GM04504 (cell line): Measurements from ENCODE around the gene UPF1.
"Not testable (repeated sequence)": the region's sequence is repeated elsewhere in the genome, so short reads cannot be mapped to it uniquely, and the experiment has no call there.

Experiments used
- DNase-seq: peaks from one replicate; pipeline ENCODE4 v3.0.0-alpha.2; 2012; ENCODE audit warnings: low read depth

Gene UPF1

DNA sequence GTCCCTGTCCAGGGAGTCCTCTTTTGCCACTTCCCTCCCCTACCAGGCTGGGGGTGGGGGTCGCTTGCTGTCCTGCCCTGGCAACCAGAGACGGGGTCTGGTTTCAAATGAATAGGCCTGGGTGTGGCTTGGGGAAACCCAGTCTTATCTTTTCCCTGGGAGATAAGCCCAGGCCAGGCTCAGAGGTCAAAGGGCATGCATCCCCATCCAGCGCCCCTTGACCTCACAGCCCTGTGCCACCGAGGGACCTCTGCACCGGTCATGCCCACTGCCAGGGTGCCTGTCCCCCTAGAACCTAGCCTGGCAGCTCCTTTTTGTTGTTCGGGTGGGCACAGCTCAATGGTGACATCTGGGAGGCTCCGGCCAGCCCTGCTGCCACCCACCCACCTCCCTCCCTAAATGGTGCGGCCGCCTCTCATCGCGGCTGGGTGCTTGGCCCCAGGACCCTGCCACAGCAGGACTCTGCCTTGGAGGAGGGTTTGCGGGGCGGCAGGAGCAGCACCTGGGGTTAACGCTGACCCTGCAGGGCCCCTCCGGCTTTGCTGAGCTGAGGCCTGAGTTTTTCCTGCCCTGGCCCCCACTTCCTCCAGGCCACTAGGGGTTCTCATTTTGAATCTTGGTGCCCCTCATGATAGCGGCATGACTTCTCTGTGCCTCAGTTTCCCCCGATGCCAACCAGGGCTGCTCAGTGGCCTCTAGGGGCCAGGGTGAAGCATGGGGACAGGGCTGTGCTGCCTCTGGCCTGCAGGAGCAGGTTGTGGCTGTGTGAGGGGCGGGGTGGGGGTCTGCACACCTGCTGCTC, 67.0 kb downstream of the UPF1 start:
- DNase-seq: no peak

DNA sequence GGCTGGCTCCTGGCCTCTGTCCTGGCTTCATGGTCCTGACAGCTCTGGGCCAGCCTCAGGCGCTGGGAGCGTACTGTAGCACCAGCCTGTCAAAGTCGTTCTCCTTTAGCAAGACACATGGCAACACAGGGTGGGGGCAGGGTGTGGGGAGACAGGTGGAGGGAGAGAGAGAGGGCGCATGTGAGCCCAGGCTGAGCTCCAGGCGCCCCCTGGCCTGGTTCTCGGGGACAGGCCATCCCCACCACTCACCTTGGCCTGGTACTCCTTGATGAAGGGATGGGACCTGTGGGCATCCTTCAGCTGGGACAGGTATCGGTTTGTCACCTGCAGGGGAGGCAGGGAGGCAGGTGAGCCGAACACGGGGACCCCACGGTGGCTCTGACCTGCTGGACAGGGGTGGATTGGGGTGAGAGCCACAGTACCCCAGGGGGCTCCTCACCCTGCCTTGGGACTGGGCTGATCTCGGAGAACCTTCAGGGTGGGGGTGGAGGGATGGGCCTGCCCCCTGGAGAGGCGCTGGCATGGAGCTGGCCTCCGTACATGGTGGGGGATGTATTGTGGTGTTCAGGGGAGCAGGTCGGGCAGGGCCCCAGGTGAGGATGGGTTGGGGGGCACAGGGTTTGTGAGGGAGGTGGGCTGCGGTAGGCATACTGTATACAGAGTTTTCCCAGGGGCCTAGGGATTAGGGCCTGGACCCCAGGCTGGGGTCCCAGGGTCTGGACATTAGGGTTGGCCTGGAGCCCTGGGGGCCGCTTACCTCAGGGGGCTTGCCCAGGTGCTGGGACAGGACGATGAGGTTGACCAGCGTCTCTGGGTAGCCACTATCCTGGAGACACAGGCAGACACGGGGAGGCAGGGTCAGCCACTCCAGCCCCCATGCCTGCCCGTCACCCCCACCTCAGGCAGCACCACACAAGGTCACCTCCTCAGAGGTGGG, 68.1 kb downstream of the UPF1 start:
- no peak for DNase-seq

DNA sequence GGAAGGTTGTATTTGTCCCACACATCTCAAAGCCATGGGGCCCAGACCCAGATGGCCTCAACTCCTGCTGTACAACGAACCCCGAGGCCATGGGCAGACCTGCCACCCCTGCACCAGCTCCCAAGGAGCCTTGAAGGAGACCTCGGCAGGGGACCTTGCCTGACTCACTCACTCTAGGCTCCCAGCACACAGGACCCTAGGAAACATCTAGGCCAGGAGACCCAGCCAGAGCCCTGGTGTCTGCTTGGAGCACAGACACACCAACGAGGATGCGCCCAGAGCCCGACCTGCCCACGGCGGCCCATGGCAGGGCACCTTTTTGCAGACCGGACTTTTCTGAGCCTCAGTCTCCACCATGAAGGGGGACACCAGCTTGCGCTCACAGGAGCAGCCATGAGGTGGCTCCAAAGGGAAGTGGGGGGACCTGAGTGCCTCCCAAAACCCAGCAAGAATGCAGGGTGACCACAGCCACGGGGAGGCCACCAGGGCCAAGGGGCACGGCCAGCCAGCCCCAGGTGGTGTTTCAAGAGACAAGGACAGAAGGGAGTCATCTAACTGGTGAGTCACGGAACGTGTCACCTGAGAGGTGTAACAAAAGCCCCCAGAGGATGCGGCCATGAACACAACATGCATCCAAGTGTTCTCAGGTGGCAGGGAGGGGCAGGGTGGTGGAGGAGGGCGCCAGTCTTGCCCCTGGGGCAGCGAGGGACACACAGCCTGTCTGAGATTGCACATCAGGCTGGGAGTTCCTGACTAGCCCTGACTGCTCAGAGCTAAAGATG, 69.1 kb downstream of the UPF1 start:
- DNase-seq: no peak

DNA sequence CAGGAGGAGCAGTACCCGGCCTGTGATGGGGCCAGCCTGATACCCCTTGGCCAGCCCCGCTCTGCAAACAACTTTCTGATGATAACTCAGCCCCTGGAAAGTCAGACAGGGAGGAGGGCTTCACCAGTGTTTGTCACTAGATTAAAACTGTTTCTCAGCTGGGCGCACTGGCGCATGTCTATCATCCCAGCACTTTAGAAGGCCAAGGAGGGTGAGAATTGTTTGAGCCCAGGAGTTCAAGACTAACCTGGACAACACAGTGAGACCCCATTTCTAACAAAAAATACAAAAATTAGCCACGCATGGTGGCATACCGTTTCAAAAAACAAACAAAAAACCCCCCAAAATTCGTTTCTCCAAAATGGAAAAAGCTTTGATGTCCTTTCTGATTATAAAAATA, 69.7 kb downstream of the UPF1 start:
- no peak for DNase-seq

DNA sequence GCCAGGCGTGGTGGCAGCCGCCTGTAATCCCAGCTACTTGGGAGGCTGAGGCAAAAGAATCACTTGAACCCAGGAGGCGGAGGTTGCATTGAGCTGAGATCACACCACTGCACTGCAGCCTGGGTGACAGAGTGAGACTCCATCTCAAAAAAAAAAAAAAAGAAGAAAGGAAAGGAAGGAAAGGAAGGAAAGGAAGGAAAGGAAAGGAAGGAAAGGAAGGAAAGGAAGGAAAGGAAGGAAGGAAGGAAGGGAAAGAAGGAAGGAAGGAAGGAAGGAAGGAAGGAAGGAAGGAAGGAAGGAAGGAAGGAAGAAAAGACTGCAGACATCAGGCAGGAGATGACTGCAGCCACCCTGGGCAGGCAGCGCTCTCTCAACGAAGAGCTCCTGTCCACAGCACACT, 70.8 kb downstream of the UPF1 start:
- DNase-seq: not testable (repeated sequence)

DNA sequence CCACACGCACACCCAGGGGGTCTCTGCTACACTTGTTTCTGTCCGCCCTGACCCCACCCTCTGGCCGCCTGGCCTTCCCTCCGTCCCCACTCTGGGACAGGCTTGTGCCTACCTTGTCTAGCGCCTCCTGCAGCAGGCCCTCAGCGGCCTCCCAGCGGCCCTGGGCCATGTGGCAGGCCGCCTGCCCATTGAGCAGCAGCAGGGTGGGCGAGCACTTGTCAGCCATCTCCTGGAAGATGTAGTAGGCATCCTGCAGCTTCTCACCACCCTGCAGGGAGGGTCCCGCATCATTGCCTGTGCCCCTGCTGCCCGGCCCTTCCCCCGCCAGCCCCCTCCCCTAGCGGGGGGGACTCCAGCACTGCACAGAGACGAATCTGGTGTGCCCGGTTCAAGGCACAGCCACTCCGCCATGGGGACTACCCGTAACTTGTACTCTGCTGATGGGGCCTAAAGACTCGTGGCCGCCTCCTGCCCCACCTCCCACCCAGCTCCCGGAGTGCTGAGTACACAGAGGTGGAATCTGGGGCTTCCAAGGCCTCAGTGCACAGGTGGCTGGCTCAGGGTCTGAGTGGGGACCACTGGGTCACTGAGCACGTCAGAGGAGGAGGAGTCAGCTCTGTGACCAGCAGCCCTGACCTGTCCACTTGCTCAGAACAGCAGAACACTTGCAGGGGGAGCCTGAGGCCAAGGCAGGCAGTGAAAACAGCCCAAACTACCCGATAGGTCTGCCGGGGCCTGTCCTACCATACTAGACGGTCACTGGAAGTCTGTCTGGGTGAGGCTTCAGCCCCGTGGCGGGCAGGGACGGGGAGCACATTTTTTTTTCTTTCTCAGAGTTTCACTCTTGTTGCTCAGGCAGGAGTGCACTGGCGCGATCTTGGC, 71.6 kb downstream of the UPF1 start:
- no peak for DNase-seq

DNA sequence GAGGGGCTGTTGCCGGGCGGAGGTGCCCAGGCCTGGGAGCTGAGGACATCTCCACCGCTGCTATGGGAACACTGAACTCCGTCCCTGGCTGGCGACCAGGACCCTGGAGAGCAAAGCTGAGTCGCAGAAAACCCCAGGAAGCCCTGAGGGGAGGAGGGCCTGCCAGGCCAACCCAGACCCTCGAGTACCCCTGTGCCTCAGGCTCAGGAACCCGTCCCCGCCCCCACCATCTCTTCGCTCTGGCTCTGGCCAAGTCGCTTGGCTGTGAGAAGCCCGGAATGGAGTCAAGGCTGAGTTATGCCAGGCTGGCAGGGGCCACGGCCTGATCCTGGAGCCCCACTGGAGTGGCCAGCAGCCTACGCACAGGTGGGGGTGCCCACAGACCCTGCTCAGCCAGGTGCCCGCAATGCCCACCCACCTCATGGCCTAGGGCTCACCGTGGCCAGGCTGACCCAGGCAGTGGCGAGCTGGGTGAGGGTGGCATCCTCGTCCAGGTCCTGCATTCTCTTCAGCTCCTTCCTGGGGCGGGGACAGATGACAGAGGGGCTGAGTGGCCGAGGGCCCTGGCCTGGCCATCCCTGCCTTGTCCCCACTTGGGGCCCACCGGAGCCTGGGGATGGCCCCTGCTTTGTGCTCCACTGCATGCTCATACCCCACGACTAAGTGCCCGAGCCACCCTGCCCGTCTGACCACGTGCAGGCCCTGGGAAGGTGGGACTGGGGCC, 72.7 kb downstream of the UPF1 start:
- no peak for DNase-seq

DNA sequence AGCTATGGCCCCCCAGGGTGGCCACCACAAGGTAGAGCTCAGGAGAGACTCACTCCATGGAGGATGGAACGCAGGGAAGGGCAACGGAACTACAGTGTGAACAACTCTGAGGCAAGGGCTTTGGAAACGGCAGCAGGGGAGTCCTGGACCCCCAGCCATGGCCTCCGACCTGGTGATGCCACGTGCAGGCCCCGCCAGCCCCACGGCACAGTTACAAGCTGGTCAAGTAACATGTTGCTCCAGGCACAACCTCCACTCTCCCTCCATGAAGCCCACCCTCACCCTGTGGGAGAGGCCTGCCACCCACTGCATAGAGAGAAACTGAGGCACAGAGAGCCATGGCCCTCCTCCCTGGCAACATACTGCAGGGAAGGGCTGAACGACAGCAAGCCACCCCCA, 73.3 kb downstream of the UPF1 start:
- no peak for DNase-seq

DNA sequence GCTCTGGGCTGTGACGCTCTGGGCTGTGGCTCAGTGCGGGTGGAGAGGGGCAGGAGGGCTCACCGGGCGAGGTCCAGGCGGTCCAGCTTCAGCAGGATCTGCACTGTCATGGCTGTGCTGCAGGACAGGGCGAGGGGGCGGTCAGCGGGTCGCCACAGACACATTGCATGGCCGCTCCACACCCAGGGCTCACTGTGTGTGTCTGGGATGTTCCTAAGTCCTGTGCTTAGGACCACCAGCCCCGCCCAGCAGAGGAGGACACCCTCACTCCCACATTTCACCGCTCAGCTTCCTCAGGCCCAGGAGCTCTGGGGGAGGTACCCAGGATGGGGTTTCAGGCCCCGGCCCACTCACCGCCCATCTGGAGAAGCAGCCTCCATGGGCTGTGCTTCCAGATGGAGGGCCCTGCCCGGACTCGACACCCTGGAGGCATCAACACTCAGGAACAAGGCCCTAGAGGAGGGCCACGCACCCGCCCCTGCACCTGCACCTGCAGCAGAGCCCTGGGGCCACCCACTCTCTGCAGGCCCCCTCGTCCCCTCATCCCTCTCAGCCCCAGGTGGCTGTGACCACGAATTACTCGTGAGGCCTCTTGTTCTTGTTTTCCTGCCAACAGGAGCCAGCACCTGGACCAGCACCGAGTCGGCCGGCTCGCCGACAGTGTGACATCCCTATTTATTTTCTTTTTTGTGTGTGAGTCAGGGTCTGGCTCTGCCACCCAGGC, 73.9 kb downstream of the UPF1 start:
- no peak for DNase-seq

DNA sequence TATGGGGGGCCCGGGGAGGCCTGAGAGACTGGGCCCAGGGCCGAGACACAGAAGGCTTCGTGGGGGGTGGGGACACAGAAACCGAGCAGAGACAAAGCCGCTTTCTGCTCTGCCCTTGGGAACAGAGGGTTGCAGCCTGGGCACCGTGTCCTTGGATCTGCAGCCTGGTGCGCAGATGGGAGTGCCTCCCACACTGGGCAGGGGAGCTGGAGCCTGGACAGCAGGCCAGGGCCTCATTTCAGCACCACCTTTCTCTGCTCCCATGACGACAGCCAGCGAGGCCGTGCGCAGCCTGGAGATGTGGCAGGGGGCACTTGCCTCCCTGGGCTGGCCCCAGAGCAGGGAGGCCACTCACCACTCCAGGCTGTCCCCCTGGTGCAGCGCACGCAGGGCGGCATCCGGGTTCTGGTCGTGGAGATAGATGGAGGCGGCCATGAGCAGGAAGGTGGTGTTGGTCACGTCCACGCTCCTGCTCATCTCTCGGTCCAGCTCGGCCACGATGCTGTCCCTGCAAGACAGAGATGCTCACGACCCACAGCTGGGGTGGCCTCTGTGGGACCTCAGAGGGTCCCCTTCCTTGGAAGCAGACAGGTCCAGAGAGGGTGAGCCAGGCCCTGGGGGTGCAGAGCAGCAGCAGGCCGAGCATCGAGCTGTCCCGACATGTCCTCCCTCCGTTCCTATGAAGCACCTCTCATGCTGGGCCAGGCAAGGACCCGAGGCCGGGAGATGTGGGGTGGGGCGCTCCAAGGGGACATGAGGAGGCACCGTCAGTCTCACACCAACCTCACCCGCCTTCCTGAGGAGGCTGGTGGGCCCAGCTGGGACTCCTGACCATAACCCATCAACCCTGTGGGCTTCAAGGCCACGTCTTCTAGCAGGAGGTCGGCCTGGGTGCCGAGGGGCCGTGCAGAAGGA, 75.1 kb downstream of the UPF1 start:
- DNase-seq: no peak

DNA sequence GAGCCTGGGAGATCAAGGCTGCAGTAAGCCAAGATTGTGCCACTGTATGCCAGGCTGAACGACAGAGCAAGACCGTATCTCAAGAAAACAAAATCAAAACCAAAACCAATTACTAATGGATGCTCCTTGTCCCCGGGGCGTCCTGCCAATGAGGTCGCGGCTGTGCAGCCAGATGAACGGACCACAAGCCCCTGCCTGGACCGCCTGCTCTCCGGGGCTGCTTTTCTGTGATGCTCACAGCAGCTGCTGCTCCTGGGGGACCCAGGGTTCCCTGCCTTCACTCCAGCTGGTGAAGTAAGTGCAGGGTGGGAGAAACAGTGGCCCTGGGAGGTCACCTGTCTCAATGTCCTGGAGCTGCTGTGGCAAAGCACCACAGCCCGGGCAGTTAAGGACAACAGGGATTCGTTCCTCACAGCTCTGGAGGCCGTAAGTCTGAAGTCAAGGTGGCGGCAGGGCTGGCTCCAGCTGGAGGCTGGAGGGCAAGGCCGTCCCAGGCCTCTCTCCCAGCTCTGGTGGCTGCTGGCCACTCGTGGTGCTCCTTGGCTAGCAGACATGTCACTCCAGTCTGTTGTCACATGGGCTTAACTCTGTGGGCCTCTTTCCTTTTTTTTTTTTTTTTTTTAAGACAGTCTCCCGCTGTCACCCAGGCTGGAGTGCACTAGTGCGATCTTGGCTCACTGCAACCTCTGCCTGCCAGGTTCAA, 77.3 kb downstream of the UPF1 start:
- no peak for DNase-seq

DNA sequence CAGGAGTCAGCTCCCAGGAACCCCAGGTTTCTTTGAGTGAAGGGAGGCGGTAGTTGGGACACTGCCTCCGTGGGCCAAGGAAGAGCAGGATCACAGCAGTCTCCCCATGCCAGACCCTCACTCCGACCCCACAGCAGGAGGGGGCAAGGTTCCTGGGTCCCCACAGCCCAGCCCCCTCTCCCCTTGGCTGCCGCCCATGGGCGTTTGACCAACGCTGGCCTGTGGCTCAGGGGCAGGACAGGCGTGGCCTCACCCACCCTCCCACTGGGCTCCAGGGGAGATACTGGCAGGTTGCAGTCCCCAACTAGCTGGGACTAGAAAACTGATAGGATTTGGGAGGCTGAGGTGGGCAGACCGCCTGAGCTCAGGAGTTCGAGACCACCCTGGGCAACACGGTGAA, 78.3 kb downstream of the UPF1 start:
- no peak for DNase-seq

DNA sequence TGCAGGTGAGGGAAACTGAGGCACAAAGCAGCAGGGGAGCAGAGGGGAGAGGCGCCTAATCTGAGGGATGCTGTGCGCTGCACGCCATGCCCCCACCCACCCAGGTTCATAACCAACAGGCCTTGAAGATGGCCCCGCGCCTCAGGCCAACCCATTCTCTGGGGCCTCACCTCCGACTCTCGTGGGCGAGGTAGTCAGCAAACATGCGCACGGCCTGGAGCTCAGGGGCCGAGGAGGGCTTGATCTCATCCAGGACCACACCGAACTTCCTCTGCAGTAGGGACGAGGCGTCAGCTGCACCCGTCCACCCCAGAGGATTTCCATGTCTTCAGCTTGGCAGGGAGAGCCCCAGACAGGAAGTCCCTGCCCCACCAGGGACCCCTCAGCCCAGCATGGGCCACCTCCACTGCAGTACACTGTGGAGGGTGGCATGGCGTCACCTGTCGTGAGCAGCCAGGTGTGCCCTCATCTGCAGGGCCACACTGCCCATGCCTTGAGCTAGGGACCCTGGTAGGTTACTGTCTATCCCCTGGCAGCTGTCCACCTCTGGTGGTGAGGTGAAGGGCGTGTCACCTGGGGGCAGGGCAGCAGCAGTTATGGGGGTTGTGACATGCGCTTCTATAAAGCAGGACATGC, 79.2 kb downstream of the UPF1 start:
- no peak for DNase-seq

DNA sequence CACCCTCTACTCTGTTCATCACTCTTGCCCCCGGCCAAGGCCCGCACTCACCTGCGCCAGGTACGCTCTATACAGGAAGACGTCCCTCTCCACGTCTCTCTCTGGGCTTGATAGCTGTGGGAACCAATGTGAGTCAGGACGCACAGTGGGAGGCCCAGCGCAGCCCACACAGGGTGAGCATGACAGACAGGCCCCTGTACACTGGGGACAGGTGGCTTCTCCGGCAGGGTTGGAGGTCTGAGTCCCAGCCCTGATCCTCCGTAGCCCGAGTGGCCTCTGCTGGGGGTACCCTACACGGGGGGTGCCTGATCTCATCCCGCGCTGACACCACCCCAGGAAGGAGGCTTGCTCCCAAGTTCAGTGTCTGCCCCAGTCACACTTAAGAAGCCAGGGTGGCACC, 81.2 kb downstream of the UPF1 start:
- no peak for DNase-seq

DNA sequence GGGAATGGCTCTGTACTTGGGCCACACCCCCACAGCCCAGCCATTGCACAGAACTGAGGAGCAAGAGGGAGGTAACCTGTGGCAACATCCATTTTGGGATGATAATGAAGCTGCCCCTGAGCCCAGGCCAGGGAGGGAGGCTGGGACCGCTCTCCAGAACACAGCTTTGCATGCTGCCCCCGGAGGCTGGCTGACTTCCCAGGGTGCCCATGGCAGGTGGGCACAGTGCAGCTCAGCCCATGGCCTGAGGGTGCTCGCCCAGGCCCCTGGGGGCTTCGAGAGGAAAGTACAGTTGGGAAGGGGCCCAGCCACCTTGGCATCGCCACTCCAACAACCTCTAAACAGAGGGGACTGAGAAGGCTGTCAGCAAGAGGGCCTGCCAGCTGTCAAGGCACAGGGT, 81.7 kb downstream of the UPF1 start:
- no peak for DNase-seq

DNA sequence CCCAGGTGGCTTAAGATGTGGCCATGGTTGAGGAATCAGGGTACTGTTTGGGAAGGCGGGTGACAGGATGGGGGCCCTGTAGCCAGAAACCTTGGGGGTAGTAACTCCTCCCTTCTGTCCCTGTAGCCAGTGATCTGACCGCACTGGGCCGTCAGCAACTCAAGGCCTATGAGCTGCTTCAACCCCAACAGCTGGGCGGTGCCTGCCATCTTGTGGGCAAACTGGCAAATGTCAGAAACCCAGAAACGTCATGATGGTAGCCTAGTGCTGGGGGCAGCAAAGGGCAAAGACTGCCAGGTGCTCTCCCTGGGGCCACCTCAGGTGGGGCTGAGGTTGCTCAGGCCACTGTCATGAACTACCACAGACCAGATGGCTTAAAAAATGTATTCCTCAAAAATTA, 83.9 kb downstream of the UPF1 start:
- DNase-seq: no peak

DNA sequence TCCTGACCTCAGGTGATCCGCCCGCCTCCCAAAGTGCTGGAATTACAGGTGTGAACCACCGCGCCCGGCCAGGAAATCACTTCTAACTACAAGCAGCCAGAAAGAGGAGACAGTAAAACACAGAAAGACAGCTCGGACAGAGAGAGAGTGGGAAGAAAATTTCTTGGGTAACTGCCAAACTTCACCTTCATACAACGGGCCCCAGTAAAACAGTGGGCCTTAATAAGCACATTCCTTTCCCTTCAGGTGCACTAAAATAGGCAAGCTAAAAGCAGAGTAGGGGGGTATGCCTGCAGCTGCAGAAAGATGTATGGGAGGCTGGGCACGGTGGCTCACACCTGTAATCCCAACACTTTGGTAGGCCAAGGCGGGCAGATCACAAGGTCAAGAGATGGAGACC, 85.8 kb downstream of the UPF1 start:
- DNase-seq: not testable (repeated sequence)
